ENCODE data around the gene LAMC1. TPM values are rescaled to one million over a fixed set of nuclear protein-coding genes. Genes with fewer than 3 reads are reported as not detected.

Gene LAMC1
- total and polyA plus RNA-seq, 4 donors = 23.4 to 272 (median 116) TPM

DNA sequence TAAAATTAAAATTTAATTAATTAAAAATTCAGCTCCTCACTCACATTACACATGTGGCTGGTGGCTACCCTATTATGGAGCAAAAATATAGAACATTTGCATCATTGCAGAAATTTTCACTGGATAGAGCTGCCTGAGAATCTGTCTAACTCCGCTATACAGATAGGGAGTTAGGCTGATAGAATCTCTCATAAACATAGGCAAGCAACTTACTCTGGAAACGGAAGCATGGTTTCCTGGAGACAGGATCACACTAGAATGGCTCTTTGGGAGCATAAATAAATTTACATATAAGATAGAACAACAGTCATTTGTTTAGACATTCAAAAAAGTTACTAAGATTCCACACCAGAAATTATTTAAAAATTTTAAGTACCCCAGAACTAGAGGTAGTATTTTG is 150.6 kb downstream of the LAMC1 start:
- H3K9ac ChIP-seq (ENCODE audit: insufficient read depth in 1 of 2, low read length in 2 of 2) = no peak overlapping the region
- H3K4me1 ChIP-seq (ENCODE audit: control insufficient read depth in 5 of 5, insufficient read depth in 5 of 5, low read length in 5 of 5) = peaks cover 0 to 3% (median 0%) of the 10 kb centered on the region in 5 donors
- no peaks in the 10 kb centered on the region for H3K36me3 ChIP-seq (ENCODE audit: control insufficient read depth in 4 of 4, insufficient read depth in 4 of 4, low read length in 4 of 4)
- H3K27me3 ChIP-seq (ENCODE audit: control insufficient read depth in 3 of 3, insufficient read depth in 3 of 3, low read length in 2 of 3) = no peaks in the 10 kb centered on the region
- H3K27ac ChIP-seq (ENCODE audit: low read depth in 1 of 2, low read length in 1 of 2) = no peak overlapping the region
- no peak overlapping the region for H3K4me3 ChIP-seq
- peak in 1 of 3 donors; percentile 28 for DNase-seq
- TF ChIP-seq CTCF (IDR thresholded peaks at IDR 0.05; ENCODE audit: control extremely low read depth, extremely low read depth) = no peak
- 66 to 73% methylated on average over 2 of the region's 2 CpGs for WGBS, 2 donors
- H3K9me3 ChIP-seq (ENCODE audit: control insufficient read depth in 4 of 4, insufficient read depth in 3 of 4, low read length in 3 of 4) = no peaks in the 10 kb centered on the region
- no peak for ATAC-seq (ENCODE audit: insufficient read depth, low FRiP score)

- no peak overlapping the region for H3K4me3 ChIP-seq
- 85 to 96% methylated on average over 1 of the region's 1 CpG for WGBS, 2 donors
Measured at GRCh38 chr1:183175631-183176030, 152.4 kb downstream of the LAMC1 start.

DNA sequence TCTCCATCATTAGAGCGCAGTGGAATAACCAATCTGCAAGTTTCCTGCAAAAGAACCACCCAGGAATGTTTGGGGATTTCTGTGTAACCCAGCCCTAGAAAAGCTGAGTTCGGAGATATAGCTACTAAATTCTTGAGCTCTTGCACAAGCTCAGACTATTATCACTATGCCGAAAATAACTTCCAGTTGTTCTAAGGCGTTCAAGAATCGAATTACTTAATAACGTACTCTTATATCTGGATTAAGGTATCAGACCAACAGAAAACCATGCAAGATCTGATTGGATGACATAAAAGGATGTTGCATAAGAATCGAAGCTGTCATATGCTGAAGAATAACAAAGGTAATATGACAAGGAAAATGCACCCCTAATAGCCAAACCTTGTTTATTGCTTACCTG is 155.3 kb downstream of the LAMC1 start:
- Histone ChIP-seq H3K9me3 (ENCODE audit: control insufficient read depth in 4 of 4, insufficient read depth in 3 of 4, low read length in 3 of 4) (no peaks in the 10 kb centered on the region), H3K36me3 (ENCODE audit: control insufficient read depth in 4 of 4, insufficient read depth in 4 of 4, low read length in 4 of 4) (no peaks in the 10 kb centered on the region), H3K4me3 (no peak overlapping the region), H3K27me3 (ENCODE audit: control insufficient read depth in 3 of 3, insufficient read depth in 3 of 3, low read length in 2 of 3) (no peaks in the 10 kb centered on the region), H3K4me1 (ENCODE audit: control insufficient read depth in 5 of 5, insufficient read depth in 5 of 5, low read length in 5 of 5) (peaks cover 0 to 12% (median 4%) of the 10 kb centered on the region in 5 donors), H3K9ac (ENCODE audit: insufficient read depth in 1 of 2, low read length in 2 of 2) (no peak overlapping the region), H3K27ac (ENCODE audit: low read depth in 1 of 2, low read length in 1 of 2) (no peak overlapping the region)
- WGBS, 2 donors = 63 to 80% methylated on average over 7 of the region's 7 CpGs
- DNase-seq = peak in 1 of 3 donors; percentile 21
- no peak for TF ChIP-seq CTCF (IDR thresholded peaks at IDR 0.05; ENCODE audit: control extremely low read depth, extremely low read depth)
- ATAC-seq (ENCODE audit: insufficient read depth, low FRiP score) = no peak

More at GRCh38 chr1:183175631-183176030, 152.4 kb downstream of the LAMC1 start:
- Histone ChIP-seq H3K27me3 (ENCODE audit: control insufficient read depth in 3 of 3, insufficient read depth in 3 of 3, low read length in 2 of 3) (no peaks in the 10 kb centered on the region), H3K4me1 (ENCODE audit: control insufficient read depth in 5 of 5, insufficient read depth in 5 of 5, low read length in 5 of 5) (peaks cover 2 to 7% (median 2%) of the 10 kb centered on the region in 5 donors), H3K36me3 (ENCODE audit: control insufficient read depth in 4 of 4, insufficient read depth in 4 of 4, low read length in 4 of 4) (no peaks in the 10 kb centered on the region), H3K9ac (ENCODE audit: insufficient read depth in 1 of 2, low read length in 2 of 2) (no peak overlapping the region), H3K9me3 (ENCODE audit: control insufficient read depth in 4 of 4, insufficient read depth in 3 of 4, low read length in 3 of 4) (no peaks in the 10 kb centered on the region), H3K27ac (ENCODE audit: low read depth in 1 of 2, low read length in 1 of 2) (no peak overlapping the region)
- DNase-seq (no peak), ATAC-seq (ENCODE audit: insufficient read depth, low FRiP score) (no peak)
- no peak for TF ChIP-seq CTCF (IDR thresholded peaks at IDR 0.05; ENCODE audit: control extremely low read depth, extremely low read depth)

- H3K36me3 ChIP-seq (ENCODE audit: control insufficient read depth in 4 of 4, insufficient read depth in 4 of 4, low read length in 4 of 4) = no peaks in the 10 kb centered on the region
- no peak for DNase-seq
- WGBS, 2 donors = 86 to 90% methylated on average over 2 of the region's 2 CpGs
- H3K4me3 ChIP-seq = no peak overlapping the region
- H3K27ac ChIP-seq (ENCODE audit: low read depth in 1 of 2, low read length in 1 of 2) = no peak overlapping the region
- no peaks in the 10 kb centered on the region for H3K9me3 ChIP-seq (ENCODE audit: control insufficient read depth in 4 of 4, insufficient read depth in 3 of 4, low read length in 3 of 4)
- H3K4me1 ChIP-seq (ENCODE audit: control insufficient read depth in 5 of 5, insufficient read depth in 5 of 5, low read length in 5 of 5) = peaks cover 0 to 12% (median 4%) of the 10 kb centered on the region in 5 donors
- ATAC-seq (ENCODE audit: insufficient read depth, low FRiP score) = no peak
- TF ChIP-seq CTCF (IDR thresholded peaks at IDR 0.05; ENCODE audit: control extremely low read depth, extremely low read depth) = no peak
- no peaks in the 10 kb centered on the region for H3K27me3 ChIP-seq (ENCODE audit: control insufficient read depth in 3 of 3, insufficient read depth in 3 of 3, low read length in 2 of 3)
- no peak overlapping the region for H3K9ac ChIP-seq (ENCODE audit: insufficient read depth in 1 of 2, low read length in 2 of 2)
Measured at GRCh38 chr1:183179033-183179432, 155.8 kb downstream of the LAMC1 start.
